Measurements from ENCODE around the gene PDCD4. TPM values are rescaled to one million over a fixed set of nuclear protein-coding genes. Genes with fewer than 3 reads are reported as not detected.

Gene PDCD4
- total and polyA plus RNA-seq, 9 of the 15 experiments (the other 6 are each of a cell fraction or from before 2014, with no cell fraction given), result 12.9 to 44.1 (median 33.7) TPM

- TF ChIP-seq MITF (IDR thresholded peaks at IDR 0.05) (no peak), ZNF695 (CRISPR knock-in tag; IDR thresholded peaks at IDR 0.05) (no peak), ZNF830 (CRISPR knock-in tag; IDR thresholded peaks at IDR 0.05) (no peak), GATA2 (CRISPR knock-in tag; IDR thresholded peaks at IDR 0.05) (no peak), MTA3 (IDR thresholded peaks at IDR 0.05; ENCODE audit: borderline replicate concordance) (no peak), SRF (CRISPR knock-in tag; IDR thresholded peaks at IDR 0.05) (no peak), STAG1 (CRISPR knock-in tag; IDR thresholded peaks at IDR 0.05; ENCODE audit: borderline replicate concordance) (no peak), NFRKB (IDR thresholded peaks at IDR 0.05; ENCODE audit: low read depth) (no peak), PATZ1 (CRISPR knock-in tag; IDR thresholded peaks at IDR 0.05; ENCODE audit: borderline replicate concordance) (no peak), ZNF699 (CRISPR knock-in tag; IDR thresholded peaks at IDR 0.05; ENCODE audit: insufficient replicate concordance) (no peak), CBFA2T2 (conservative IDR thresholded peaks at IDR 0.05) (no peak), THRA (IDR thresholded peaks at IDR 0.05) (no peak), ZFP91 (CRISPR knock-in tag; IDR thresholded peaks at IDR 0.05) (no peak)
Measured at GRCh38 chr10:110845756-110846620, 25.7 kb upstream of the PDCD4 start (continued).
